ENCODE data around the gene EPHA7.

Gene EPHA7

GRCh38 chr6:93327857-93328256, 91.5 kb downstream of the EPHA7 start:
- no peaks in the 10 kb centered on the region for H3K36me3 ChIP-seq (ENCODE audit: control insufficient read depth in 4 of 4, insufficient read depth in 4 of 4, low read length in 3 of 4)
- no peak overlapping the region for H3K27ac ChIP-seq (ENCODE audit: insufficient read depth in 1 of 2, low read depth in 1 of 2, low read length in 2 of 2, poor library complexity in 1 of 2, severe bottlenecking in 2 of 2)
- CTCF ChIA-PET: no interaction called here
- DNase-seq: no peak
- 92% methylated on average over 2 of the region's 3 CpGs for WGBS (ENCODE audit: insufficient coverage)
- POLR2A ChIA-PET: no interaction called here
- H3K4me1 ChIP-seq (ENCODE audit: control extremely low read depth in 1 of 4, control insufficient read depth in 4 of 4, insufficient read depth in 4 of 4, low read length in 3 of 4): no peaks in the 10 kb centered on the region
- H3K27me3 ChIP-seq (replicated peaks in 2 of 5; ENCODE audit: control insufficient read depth in 4 of 5, insufficient read depth in 5 of 5, low read length in 4 of 5): no peaks in the 10 kb centered on the region
- no peaks in the 10 kb centered on the region for H3K9me3 ChIP-seq (ENCODE audit: control extremely low read depth in 1 of 5, control insufficient read depth in 4 of 5, insufficient read depth in 2 of 5, low read depth in 1 of 5, low read length in 4 of 5)
- H3K4me3 ChIP-seq (ENCODE audit: control insufficient read depth in 1 of 7, extremely low read depth in 1 of 7, insufficient read depth in 4 of 7, low read depth in 2 of 7, low read length in 6 of 7): no peak overlapping the region

- Histone ChIP-seq H3K4me1 (ENCODE audit: control extremely low read depth in 1 of 4, control insufficient read depth in 4 of 4, insufficient read depth in 4 of 4, low read length in 3 of 4) (no peaks in the 10 kb centered on the region), H3K4me3 (ENCODE audit: control insufficient read depth in 1 of 7, extremely low read depth in 1 of 7, insufficient read depth in 4 of 7, low read depth in 2 of 7, low read length in 6 of 7) (no peak overlapping the region), H3K9me3 (ENCODE audit: control extremely low read depth in 1 of 5, control insufficient read depth in 4 of 5, insufficient read depth in 2 of 5, low read depth in 1 of 5, low read length in 4 of 5) (no peaks in the 10 kb centered on the region), H3K27me3 (replicated peaks in 2 of 5; ENCODE audit: control insufficient read depth in 4 of 5, insufficient read depth in 5 of 5, low read length in 4 of 5) (no peaks in the 10 kb centered on the region), H3K36me3 (ENCODE audit: control insufficient read depth in 4 of 4, insufficient read depth in 4 of 4, low read length in 3 of 4) (no peaks in the 10 kb centered on the region), H3K27ac (ENCODE audit: insufficient read depth in 1 of 2, low read depth in 1 of 2, low read length in 2 of 2, poor library complexity in 1 of 2, severe bottlenecking in 2 of 2) (no peak overlapping the region)
- ChIA-PET POLR2A (no interaction called here), CTCF (no interaction called here)
- WGBS (ENCODE audit: insufficient coverage): no CpG with 5 or more reads among the region's 3 CpGs
- DNase-seq: no peak
These were observed 93.6 kb downstream of the EPHA7 start for GRCh38 chr6:93325761-93326160.

- ChIA-PET POLR2A (no interaction called here), CTCF (no interaction called here)
- no peak overlapping the region for H3K4me3 ChIP-seq (ENCODE audit: control insufficient read depth in 1 of 7, extremely low read depth in 1 of 7, insufficient read depth in 4 of 7, low read depth in 2 of 7, low read length in 6 of 7)
- 92% methylated on average over 1 of the region's 1 CpG for WGBS (ENCODE audit: insufficient coverage)
- no peaks in the 10 kb centered on the region for H3K27me3 ChIP-seq (replicated peaks in 2 of 5; ENCODE audit: control insufficient read depth in 4 of 5, insufficient read depth in 5 of 5, low read length in 4 of 5)
- no peak for DNase-seq
- H3K4me1 ChIP-seq (ENCODE audit: control extremely low read depth in 1 of 4, control insufficient read depth in 4 of 4, insufficient read depth in 4 of 4, low read length in 3 of 4): no peaks in the 10 kb centered on the region
- H3K27ac ChIP-seq (ENCODE audit: insufficient read depth in 1 of 2, low read depth in 1 of 2, low read length in 2 of 2, poor library complexity in 1 of 2, severe bottlenecking in 2 of 2): no peak overlapping the region
- H3K36me3 ChIP-seq (ENCODE audit: control insufficient read depth in 4 of 4, insufficient read depth in 4 of 4, low read length in 3 of 4): no peaks in the 10 kb centered on the region
- H3K9me3 ChIP-seq (ENCODE audit: control extremely low read depth in 1 of 5, control insufficient read depth in 4 of 5, insufficient read depth in 2 of 5, low read depth in 1 of 5, low read length in 4 of 5): no peaks in the 10 kb centered on the region
These were observed 95.7 kb downstream of the EPHA7 start for GRCh38 chr6:93323630-93324029.

- no peak overlapping the region for H3K27ac ChIP-seq (ENCODE audit: insufficient read depth in 1 of 2, low read depth in 1 of 2, low read length in 2 of 2, poor library complexity in 1 of 2, severe bottlenecking in 2 of 2)
- ChIA-PET CTCF (no interaction called here), POLR2A (no interaction called here)
- no peak for DNase-seq
- 100% methylated on average over 1 of the region's 1 CpG for WGBS (ENCODE audit: insufficient coverage)
- H3K4me3 ChIP-seq (ENCODE audit: control insufficient read depth in 1 of 7, extremely low read depth in 1 of 7, insufficient read depth in 4 of 7, low read depth in 2 of 7, low read length in 6 of 7): no peak overlapping the region
- no peaks in the 10 kb centered on the region for H3K9me3 ChIP-seq (ENCODE audit: control extremely low read depth in 1 of 5, control insufficient read depth in 4 of 5, insufficient read depth in 2 of 5, low read depth in 1 of 5, low read length in 4 of 5)
- no peaks in the 10 kb centered on the region for H3K27me3 ChIP-seq (replicated peaks in 2 of 5; ENCODE audit: control insufficient read depth in 4 of 5, insufficient read depth in 5 of 5, low read length in 4 of 5)
- no peaks in the 10 kb centered on the region for H3K36me3 ChIP-seq (ENCODE audit: control insufficient read depth in 4 of 4, insufficient read depth in 4 of 4, low read length in 3 of 4)
- no peaks in the 10 kb centered on the region for H3K4me1 ChIP-seq (ENCODE audit: control extremely low read depth in 1 of 4, control insufficient read depth in 4 of 4, insufficient read depth in 4 of 4, low read length in 3 of 4)
These were observed 96.7 kb downstream of the EPHA7 start for GRCh38 chr6:93322651-93323050.

GRCh38 chr6:93319304-93319703, 100.1 kb downstream of the EPHA7 start:
- POLR2A ChIA-PET: no interaction called here
- Histone ChIP-seq H3K27me3 (replicated peaks in 2 of 5; ENCODE audit: control insufficient read depth in 4 of 5, insufficient read depth in 5 of 5, low read length in 4 of 5) (peaks cover 0 to 2% (median 0%) of the 10 kb centered on the region in 5 experiments), H3K36me3 (ENCODE audit: control insufficient read depth in 4 of 4, insufficient read depth in 4 of 4, low read length in 3 of 4) (no peaks in the 10 kb centered on the region), H3K9me3 (ENCODE audit: control extremely low read depth in 1 of 5, control insufficient read depth in 4 of 5, insufficient read depth in 2 of 5, low read depth in 1 of 5, low read length in 4 of 5) (no peaks in the 10 kb centered on the region), H3K4me3 (ENCODE audit: control insufficient read depth in 1 of 7, extremely low read depth in 1 of 7, insufficient read depth in 4 of 7, low read depth in 2 of 7, low read length in 6 of 7) (no peak overlapping the region), H3K4me1 (ENCODE audit: control extremely low read depth in 1 of 4, control insufficient read depth in 4 of 4, insufficient read depth in 4 of 4, low read length in 3 of 4) (no peaks in the 10 kb centered on the region), H3K27ac (ENCODE audit: insufficient read depth in 1 of 2, low read depth in 1 of 2, low read length in 2 of 2, poor library complexity in 1 of 2, severe bottlenecking in 2 of 2) (no peak overlapping the region)
- DNase-seq: no peak
- CTCF ChIA-PET: no interaction called here
- 82% methylated on average over 1 of the region's 2 CpGs for WGBS (ENCODE audit: insufficient coverage)

GRCh38 chr6:93318121-93318520, 101.2 kb downstream of the EPHA7 start:
- ChIA-PET POLR2A (no interaction called here), CTCF (no interaction called here)
- peaks cover 0 to 2% (median 0%) of the 10 kb centered on the region in 5 experiments for H3K27me3 ChIP-seq (replicated peaks in 2 of 5; ENCODE audit: control insufficient read depth in 4 of 5, insufficient read depth in 5 of 5, low read length in 4 of 5)
- DNase-seq: no peak
- no peaks in the 10 kb centered on the region for H3K4me1 ChIP-seq (ENCODE audit: control extremely low read depth in 1 of 4, control insufficient read depth in 4 of 4, insufficient read depth in 4 of 4, low read length in 3 of 4)
- H3K36me3 ChIP-seq (ENCODE audit: control insufficient read depth in 4 of 4, insufficient read depth in 4 of 4, low read length in 3 of 4): no peaks in the 10 kb centered on the region
- H3K4me3 ChIP-seq (ENCODE audit: control insufficient read depth in 1 of 7, extremely low read depth in 1 of 7, insufficient read depth in 4 of 7, low read depth in 2 of 7, low read length in 6 of 7): no peak overlapping the region
- WGBS (ENCODE audit: insufficient coverage): 86% methylated on average over 1 of the region's 1 CpG
- no peaks in the 10 kb centered on the region for H3K9me3 ChIP-seq (ENCODE audit: control extremely low read depth in 1 of 5, control insufficient read depth in 4 of 5, insufficient read depth in 2 of 5, low read depth in 1 of 5, low read length in 4 of 5)
- no peak overlapping the region for H3K27ac ChIP-seq (ENCODE audit: insufficient read depth in 1 of 2, low read depth in 1 of 2, low read length in 2 of 2, poor library complexity in 1 of 2, severe bottlenecking in 2 of 2)

- Histone ChIP-seq H3K9me3 (ENCODE audit: control extremely low read depth in 1 of 5, control insufficient read depth in 4 of 5, insufficient read depth in 2 of 5, low read depth in 1 of 5, low read length in 4 of 5) (no peaks in the 10 kb centered on the region), H3K4me1 (ENCODE audit: control extremely low read depth in 1 of 4, control insufficient read depth in 4 of 4, insufficient read depth in 4 of 4, low read length in 3 of 4) (no peaks in the 10 kb centered on the region), H3K27me3 (replicated peaks in 2 of 5; ENCODE audit: control insufficient read depth in 4 of 5, insufficient read depth in 5 of 5, low read length in 4 of 5) (peaks cover 0 to 2% (median 0%) of the 10 kb centered on the region in 5 experiments), H3K27ac (ENCODE audit: insufficient read depth in 1 of 2, low read depth in 1 of 2, low read length in 2 of 2, poor library complexity in 1 of 2, severe bottlenecking in 2 of 2) (no peak overlapping the region), H3K36me3 (ENCODE audit: control insufficient read depth in 4 of 4, insufficient read depth in 4 of 4, low read length in 3 of 4) (no peaks in the 10 kb centered on the region), H3K4me3 (ENCODE audit: control insufficient read depth in 1 of 7, extremely low read depth in 1 of 7, insufficient read depth in 4 of 7, low read depth in 2 of 7, low read length in 6 of 7) (no peak overlapping the region)
- ChIA-PET POLR2A (no interaction called here), CTCF (no interaction called here)
- no peak for DNase-seq
These were observed 101.8 kb downstream of the EPHA7 start for GRCh38 chr6:93317592-93317991.

All from common myeloid progenitor, CD34-positive (primary cell).